ENCODE results near the gene KDM4C.

DNA sequence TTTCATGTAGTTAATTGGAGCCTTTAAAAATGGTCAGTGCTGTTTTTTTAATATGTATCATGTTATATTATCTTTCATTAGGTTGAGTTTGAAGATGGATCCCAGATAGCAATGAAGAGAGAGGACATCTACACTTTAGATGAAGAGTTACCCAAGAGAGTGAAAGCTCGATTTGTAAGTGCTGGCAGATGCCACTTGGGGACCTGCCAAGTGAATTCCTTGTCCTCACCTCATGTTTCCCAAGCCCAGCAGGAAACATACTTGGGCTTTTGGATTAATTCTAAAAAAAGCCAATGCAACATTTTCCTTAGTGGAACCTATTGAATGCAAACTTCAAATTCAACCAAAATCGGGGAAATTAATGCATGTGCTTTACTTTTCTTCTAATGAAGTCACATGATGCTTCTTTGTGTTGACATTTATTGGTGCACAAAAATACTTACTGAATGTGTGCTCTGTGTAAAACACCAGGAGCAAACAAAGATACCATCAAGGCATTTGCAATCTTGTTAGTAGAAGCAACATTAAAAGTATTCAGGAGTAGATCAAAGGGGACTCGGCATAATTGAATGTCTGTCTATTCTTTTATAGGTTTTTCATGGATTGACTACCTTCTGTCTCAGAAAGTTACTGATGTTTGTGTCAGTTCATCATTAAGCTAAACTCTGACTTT is 412.1 kb downstream of the KDM4C start:
- no peak for TF ChIP-seq CTCF (IDR thresholded peaks at IDR 0.05 in 8 of 11, conservative IDR thresholded peaks at IDR 0.05 in 3 of 11)
- TF ChIP-seq POLR2A (IDR thresholded peaks at IDR 0.05), result no peak
